Measurements from ENCODE around the gene ARHGAP1.

DNA sequence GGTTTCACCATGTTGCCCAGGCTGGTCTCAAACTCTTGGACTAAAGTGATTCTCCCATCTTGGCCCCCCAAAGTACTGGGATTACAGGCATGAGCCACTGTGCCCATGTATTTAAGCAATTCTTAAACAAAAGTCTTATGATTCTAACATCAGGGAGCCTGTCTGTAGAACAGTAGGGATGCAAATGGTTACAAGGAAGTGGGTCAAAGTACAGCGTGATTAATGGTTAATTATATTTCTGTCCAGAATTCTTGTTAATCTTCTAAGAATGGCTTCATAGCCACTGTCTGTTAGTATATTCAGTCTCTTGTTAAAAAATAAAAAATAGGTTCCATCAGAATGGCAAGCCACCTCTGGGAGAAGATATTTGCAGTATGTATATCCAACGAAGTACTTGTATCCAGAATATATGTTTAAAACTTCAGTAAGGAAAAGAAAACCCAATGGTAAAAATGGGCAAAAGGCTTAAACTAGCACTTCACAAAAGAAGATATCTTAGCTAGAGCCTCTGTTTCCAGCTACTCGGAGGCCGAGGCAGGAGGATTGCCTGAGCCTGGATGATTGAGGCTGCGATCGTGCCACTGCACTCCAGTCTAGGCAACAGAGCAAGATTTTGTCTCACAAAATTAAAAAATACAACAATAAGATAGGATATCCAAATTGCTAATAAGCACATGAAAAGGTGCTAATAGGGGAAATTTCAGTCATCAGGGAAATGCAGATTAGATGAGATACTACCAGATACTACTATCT, 60.2 kb downstream of the ARHGAP1 start:
- no peak for TF ChIP-seq FOXM1 (IDR thresholded peaks at IDR 0.05; ENCODE audit: borderline replicate concordance)
- TF ChIP-seq NFRKB (IDR thresholded peaks at IDR 0.05): no peak
- no peak for TF ChIP-seq ELF4 (IDR thresholded peaks at IDR 0.05)
- TF ChIP-seq, protein P1, sequence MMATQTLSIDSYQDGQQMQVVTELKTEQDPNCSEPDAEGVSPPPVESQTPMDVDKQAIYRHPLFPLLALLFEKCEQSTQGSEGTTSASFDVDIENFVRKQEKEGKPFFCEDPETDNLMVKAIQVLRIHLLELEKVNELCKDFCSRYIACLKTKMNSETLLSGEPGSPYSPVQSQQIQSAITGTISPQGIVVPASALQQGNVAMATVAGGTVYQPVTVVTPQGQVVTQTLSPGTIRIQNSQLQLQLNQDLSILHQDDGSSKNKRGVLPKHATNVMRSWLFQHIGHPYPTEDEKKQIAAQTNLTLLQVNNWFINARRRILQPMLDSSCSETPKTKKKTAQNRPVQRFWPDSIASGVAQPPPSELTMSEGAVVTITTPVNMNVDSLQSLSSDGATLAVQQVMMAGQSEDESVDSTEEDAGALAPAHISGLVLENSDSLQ (IDR thresholded peaks at IDR 0.05): no peak
- TF ChIP-seq CTBP1 (IDR thresholded peaks at IDR 0.05; ENCODE audit: borderline replicate concordance): no peak
- no peak for TF ChIP-seq FOXK2 (IDR thresholded peaks at IDR 0.05)
- TF ChIP-seq SUZ12 (IDR thresholded peaks at IDR 0.05): no peak
- TF ChIP-seq ARNT (IDR thresholded peaks at IDR 0.05): no peak
- no peak for TF ChIP-seq TARDBP (IDR thresholded peaks at IDR 0.05)
- no peak for TF ChIP-seq ZNF384 (IDR thresholded peaks at IDR 0.05)
- no peak for TF ChIP-seq BHLHE40 (IDR thresholded peaks at IDR 0.05; ENCODE audit: borderline replicate concordance)
- TF ChIP-seq LEF1 (IDR thresholded peaks at IDR 0.05; ENCODE audit: borderline replicate concordance): no peak
- TF ChIP-seq FOXA1 (IDR thresholded peaks at IDR 0.05): no peak
- TF ChIP-seq SP1 (IDR thresholded peaks at IDR 0.05): no peak
